HG02642 (cell line): ENCODE results near the gene CDH4.

Experiments
- ATAC-seq: cut with Tn5 transposase; IDR thresholded peaks from one replicate; pipeline ENCODE4 v1.9.1; 2021; ENCODE audit warnings: mild to moderate bottlenecking; ENCODE audit not compliant: unreplicated experiment, poor library complexity

Gene CDH4

GRCh38 chr20:61299104-61299503, 47.0 kb downstream of the CDH4 start:
- no peak for ATAC-seq

DNA sequence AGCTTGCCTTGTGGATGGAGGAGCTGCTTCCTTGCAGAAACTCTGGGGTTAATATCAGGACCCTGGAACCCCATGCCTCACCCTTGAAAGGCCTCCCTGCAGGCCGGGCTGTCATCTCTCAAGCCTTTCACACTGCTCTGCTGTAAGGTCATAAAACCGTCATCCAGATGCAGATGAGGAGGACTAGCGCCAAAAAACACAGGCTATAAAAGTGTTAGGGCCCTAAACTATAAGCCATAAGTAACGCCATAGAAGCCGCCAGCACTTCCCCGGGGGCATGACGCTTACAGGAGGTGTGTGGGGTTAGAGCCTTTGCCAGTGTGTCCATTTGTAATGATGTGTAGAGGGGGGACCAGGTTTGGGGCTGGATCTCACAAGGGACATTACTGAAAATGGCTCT, 47.6 kb downstream of the CDH4 start:
- ATAC-seq: no peak

GRCh38 chr20:61300293-61300692, 48.2 kb downstream of the CDH4 start:
- no peak for ATAC-seq

- no peak for ATAC-seq
Measured at GRCh38 chr20:61300709-61301108, 48.6 kb downstream of the CDH4 start.

GRCh38 chr20:61301711-61302525, 49.9 kb downstream of the CDH4 start:
- ATAC-seq: no peak

DNA sequence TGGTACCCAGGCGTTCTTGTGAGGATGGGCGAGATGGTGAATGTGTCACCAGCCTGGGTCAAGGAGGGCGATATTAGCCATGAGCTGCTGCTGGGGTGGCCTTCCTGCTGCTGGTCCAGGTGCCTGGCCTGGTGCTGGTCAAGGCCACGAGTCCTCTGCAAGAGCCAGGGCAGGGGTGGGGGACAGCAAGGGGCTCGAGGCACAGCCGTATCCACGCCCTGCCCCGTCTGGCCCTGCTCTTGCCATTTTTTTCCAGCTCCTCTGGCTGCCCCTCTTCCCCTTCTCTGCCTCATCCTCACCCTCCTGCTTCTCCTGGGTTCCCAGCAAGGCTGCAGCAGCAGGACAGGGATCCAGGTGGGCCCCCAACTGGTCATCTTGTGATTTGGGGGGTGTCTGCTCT, 51.2 kb downstream of the CDH4 start:
- no peak for ATAC-seq

- no peak for ATAC-seq
Measured at GRCh38 chr20:61303675-61304074, 51.6 kb downstream of the CDH4 start.

DNA sequence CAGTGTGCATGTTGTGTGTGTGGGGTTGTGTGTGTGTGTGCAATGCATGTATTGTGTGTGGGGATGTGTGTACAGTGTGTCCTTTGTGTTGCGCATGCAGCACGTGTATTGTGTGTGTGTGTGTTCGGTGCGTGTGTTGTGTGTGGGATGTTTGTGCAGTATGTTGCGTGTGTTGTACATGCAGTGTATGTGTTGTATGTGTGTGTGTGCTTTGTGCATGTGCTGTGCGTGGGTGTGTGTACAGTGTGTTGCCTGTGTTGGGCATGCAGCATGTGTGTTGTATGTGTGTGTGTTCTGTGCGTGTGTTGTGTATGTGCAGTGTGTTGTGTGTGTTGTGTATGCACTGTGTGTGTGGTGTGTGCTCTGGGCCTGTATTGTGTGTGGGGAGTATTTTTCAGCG, 52.7 kb downstream of the CDH4 start:
- no peak for ATAC-seq

GRCh38 chr20:61306937-61307475, 54.9 kb downstream of the CDH4 start:
- no peak for ATAC-seq

GRCh38 chr20:61307686-61308476, 55.8 kb downstream of the CDH4 start:
- ATAC-seq: no peak

DNA sequence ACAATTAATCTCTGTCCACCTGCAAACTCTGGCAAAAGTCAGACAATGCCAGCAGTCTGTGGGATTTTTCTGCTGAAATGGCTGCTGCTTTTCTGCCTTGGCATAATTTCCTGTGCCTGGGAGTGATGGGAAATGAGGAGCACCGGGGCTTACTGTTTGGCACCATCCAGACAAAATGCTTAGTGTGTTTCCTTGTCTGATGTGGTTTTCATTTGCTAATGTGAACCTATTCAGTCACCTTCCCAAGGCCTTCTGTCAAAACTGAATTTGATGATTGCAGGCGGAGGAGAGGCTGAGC, 56.4 kb downstream of the CDH4 start:
- ATAC-seq: no peak

DNA sequence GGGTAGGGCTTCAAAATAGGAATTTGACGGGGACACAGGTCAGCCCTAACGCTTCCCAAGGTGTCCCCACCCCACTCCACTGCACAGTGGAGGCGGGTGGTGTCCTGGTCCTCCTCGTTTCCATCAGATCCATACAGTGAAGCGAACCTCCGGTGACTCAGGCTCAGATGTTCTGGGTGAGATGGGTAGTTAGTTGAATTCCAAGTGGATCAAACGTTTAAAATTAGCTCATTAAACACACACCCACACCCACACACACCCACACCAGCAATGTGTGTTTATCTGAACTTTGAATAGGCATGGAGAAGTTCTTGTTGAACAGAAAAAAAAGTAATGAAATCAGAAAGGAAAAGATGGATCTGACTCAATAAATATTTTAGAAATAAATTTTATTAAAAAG, 58.9 kb downstream of the CDH4 start:
- ATAC-seq: no peak

DNA sequence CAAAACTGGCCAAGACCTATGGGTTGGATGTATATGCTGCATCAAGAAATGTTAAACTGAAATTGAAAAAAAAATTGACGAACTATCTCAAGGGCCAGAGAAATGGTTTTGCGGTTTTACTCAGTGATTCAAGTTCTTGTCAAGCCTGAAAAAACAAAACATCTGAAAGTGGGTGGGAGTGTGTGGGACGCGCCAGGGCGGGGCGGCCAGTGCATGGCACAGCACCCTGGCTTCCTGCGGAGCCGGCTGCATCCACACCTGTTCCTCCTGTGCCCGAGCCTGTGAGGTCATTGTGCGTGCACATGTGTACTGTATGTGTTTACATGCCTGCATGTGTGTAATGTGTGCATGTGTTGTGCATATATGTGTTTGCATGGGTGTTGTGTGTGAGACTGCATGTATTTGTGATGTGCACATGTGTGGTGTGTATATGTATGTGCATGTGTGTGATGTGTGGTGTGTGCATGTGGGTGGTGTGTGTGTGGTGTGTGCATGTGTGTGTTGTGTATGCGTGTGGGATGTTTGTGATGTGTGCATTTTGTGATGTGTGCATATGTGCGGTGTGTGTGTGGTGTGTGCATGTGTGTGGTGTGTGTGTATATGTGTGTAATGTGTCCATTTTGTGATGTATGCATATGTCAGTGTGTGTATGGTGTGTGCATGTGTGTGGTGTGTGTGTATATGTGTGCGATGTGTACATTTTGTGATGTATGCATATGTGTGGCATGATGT, 59.8 kb downstream of the CDH4 start:
- ATAC-seq: no peak

DNA sequence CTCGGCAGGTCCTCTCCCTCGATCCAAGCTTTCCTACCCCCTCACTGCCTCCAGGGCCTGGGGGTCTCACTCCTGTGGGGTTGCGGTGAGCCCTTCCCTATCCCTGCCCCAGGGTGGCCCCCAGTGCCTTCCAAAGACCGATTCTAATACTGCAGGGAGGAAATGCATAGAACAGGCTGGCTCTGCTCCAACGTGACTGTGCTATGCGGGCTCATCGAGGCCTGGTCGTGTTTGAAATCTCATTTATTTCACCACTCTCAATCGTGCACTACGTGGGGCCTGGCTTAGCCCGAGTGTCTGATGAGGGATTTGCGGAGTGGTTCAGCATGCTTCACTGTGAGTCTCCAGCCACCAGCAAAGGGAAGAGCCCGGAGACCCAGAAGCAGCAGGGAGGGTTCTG, 60.9 kb downstream of the CDH4 start:
- no peak for ATAC-seq

GRCh38 chr20:61313396-61313795, 61.3 kb downstream of the CDH4 start:
- ATAC-seq: no peak

DNA sequence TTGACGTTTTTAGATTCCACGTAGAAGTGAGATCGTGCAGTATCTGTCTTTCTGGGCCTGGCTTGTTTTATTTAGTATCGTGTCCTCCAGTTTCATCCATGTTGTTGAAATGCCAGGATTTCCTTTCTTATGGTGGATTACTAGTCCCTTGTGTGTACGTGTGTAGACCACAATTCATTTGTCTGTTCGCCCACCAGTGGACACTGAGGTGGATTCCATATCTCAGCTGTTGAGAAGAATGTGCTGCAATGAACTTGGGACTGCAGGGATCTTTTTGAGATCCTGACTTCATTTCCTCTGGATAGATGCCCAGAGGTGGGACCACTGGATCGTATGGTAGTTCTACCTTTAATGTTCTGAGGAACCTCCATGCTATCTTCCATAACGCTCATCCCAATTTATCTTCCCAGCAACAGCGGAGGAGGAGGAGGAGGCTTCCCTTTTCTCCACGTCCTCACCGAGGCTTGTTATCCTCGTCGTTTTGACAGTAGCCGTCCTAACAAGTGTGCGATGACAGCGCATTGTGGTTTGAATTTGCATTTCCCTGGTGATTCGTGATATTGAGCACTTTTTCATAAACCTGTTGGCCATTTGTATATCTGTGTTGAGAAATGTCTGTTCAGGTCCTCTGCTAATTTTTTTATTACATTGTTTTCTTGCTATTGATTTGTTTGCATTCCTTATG, 62.4 kb downstream of the CDH4 start:
- ATAC-seq: no peak

- no peak for ATAC-seq
Measured at GRCh38 chr20:61315319-61315718, 63.3 kb downstream of the CDH4 start.

DNA sequence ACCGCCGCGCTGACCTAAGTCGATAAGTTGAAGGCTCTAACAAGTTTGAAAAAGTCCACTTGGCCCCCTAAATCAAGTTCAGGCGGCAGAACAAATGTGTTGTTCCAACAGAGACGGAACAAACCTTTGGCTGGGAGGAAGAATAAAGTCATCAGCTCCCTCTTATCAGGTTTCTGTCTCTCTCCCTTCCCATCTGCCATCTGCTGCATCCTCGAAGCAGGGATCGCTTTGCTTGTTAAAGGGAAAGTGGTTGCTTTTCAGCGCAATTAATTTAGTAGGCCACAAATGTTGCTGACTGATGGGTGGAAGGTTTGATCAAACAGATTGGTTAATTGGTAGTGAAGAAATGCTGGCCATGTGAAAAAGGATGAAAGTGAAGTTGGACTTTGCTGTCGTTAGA, 64.3 kb downstream of the CDH4 start:
- ATAC-seq: no peak

GRCh38 chr20:61317966-61318530, 66.0 kb downstream of the CDH4 start:
- no peak for ATAC-seq
